HL-60 (cell line): ENCODE data around the gene XYLB.

Experiments used
- DNase-seq, 2 experiments: peaks; one replicate each; pipeline ENCODE4 v3.0.0-alpha.2; 2010 to 2020; ENCODE audit warnings: low read depth in 1 of 2, low spot score in 1 of 2
- H3K27ac ChIP-seq: fragments of 250-450 bp; sonication (Bioruptor Pico); replicated peaks from 2 replicates; pipeline ENCODE4 v1.5.1; 2020; ENCODE audit warnings: mild to moderate bottlenecking, moderate library complexity
- H3K27me3 ChIP-seq: fragments of 250-450 bp; sonication (Bioruptor Pico); 2 replicates; pipeline ENCODE4 v1.5.1; 2021; ENCODE audit warnings: mild to moderate bottlenecking, moderate library complexity; ENCODE audit not compliant: insufficient read depth, poor library complexity, severe bottlenecking
- H3K4me3 ChIP-seq: replicated peaks from 2 replicates; pipeline ENCODE4 v1.5.1; 2011; ENCODE audit warnings: mild to moderate bottlenecking, control low read depth, low read length; ENCODE audit not compliant: insufficient read depth
- GABPA ChIP-seq: IDR thresholded peaks from 2 replicates; pipeline ENCODE4 v1.6.1; 2012; ENCODE audit warnings: low read depth
- POLR2AphosphoS5 ChIP-seq: IDR thresholded peaks from 2 replicates; pipeline ENCODE4 v1.6.1; 2012; ENCODE audit warnings: low read depth
- SPI1 ChIP-seq: IDR thresholded peaks from 2 replicates; pipeline ENCODE4 v1.6.1; 2012; ENCODE audit warnings: low read depth, mild to moderate bottlenecking, borderline replicate concordance
- TF ChIP-seq, protein P1 (sequence below): IDR thresholded peaks from 2 replicates; pipeline ENCODE4 v1.6.1; 2012; ENCODE audit warnings: low read depth; ENCODE audit not compliant: insufficient replicate concordance
- TF ChIP-seq, protein P2 (sequence below): IDR thresholded peaks from one replicate; pipeline ENCODE4 v1.5.1; 2011; ENCODE audit warnings: low read length, control low read depth, inconsistent platforms; ENCODE audit not compliant: insufficient read depth

The XYLB gene

DNA sequence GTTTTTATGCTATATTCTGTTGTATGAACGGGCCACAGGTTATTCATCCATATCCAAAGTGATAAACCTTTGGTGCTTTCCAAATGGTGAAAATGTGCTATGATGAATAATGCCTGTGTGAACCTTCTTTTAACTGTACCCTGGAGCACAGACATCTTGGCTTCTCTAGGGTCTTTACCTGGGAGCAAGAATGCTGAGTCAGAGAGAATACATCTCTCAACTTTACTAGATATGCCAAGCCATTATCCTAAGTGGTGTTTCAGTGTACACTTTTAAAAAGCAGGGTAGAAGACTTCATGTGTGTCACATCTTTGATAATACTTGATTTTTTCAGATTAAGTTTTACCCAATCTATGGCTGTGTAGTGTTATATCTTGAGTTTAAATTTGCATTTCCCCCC, 23.5 kb upstream of the XYLB start:
- Histone ChIP-seq H3K4me3 (no peak overlapping the region), H3K27ac (no peak overlapping the region), H3K27me3 (no peaks in the 10 kb centered on the region)
- DNase-seq = no peak
- TF ChIP-seq, protein P1, sequence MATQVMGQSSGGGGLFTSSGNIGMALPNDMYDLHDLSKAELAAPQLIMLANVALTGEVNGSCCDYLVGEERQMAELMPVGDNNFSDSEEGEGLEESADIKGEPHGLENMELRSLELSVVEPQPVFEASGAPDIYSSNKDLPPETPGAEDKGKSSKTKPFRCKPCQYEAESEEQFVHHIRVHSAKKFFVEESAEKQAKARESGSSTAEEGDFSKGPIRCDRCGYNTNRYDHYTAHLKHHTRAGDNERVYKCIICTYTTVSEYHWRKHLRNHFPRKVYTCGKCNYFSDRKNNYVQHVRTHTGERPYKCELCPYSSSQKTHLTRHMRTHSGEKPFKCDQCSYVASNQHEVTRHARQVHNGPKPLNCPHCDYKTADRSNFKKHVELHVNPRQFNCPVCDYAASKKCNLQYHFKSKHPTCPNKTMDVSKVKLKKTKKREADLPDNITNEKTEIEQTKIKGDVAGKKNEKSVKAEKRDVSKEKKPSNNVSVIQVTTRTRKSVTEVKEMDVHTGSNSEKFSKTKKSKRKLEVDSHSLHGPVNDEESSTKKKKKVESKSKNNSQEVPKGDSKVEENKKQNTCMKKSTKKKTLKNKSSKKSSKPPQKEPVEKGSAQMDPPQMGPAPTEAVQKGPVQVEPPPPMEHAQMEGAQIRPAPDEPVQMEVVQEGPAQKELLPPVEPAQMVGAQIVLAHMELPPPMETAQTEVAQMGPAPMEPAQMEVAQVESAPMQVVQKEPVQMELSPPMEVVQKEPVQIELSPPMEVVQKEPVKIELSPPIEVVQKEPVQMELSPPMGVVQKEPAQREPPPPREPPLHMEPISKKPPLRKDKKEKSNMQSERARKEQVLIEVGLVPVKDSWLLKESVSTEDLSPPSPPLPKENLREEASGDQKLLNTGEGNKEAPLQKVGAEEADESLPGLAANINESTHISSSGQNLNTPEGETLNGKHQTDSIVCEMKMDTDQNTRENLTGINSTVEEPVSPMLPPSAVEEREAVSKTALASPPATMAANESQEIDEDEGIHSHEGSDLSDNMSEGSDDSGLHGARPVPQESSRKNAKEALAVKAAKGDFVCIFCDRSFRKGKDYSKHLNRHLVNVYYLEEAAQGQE = no peak
- TF ChIP-seq, protein P2, sequence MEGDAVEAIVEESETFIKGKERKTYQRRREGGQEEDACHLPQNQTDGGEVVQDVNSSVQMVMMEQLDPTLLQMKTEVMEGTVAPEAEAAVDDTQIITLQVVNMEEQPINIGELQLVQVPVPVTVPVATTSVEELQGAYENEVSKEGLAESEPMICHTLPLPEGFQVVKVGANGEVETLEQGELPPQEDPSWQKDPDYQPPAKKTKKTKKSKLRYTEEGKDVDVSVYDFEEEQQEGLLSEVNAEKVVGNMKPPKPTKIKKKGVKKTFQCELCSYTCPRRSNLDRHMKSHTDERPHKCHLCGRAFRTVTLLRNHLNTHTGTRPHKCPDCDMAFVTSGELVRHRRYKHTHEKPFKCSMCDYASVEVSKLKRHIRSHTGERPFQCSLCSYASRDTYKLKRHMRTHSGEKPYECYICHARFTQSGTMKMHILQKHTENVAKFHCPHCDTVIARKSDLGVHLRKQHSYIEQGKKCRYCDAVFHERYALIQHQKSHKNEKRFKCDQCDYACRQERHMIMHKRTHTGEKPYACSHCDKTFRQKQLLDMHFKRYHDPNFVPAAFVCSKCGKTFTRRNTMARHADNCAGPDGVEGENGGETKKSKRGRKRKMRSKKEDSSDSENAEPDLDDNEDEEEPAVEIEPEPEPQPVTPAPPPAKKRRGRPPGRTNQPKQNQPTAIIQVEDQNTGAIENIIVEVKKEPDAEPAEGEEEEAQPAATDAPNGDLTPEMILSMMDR = no peak
- TF ChIP-seq GABPA = no peak
- TF ChIP-seq POLR2AphosphoS5 = no peak
- no peak for TF ChIP-seq SPI1

DNA sequence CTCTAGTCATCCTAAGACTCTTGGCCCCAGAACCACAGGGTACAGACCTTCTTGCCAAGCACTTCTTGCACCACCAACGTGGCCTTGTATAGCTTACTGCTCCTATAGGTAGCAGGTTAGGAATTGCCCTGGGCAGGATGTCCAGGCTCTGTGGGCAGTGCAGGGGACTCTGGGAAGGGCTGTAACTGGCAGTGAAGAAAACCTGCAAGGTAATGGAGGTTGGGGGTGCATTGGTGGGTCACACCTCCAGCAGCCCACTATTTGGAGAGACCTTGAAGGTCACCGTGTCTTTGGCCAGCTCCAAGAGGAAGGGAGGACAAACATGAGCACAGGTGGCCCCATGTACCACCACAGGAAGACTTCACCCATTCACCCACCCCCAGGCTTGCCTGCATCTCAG, 21.3 kb upstream of the XYLB start:
- Histone ChIP-seq H3K4me3 (no peak overlapping the region), H3K27ac (no peak overlapping the region), H3K27me3 (no peaks in the 10 kb centered on the region)
- TF ChIP-seq POLR2AphosphoS5 = no peak
- TF ChIP-seq GABPA = no peak
- DNase-seq = no peak

DNA sequence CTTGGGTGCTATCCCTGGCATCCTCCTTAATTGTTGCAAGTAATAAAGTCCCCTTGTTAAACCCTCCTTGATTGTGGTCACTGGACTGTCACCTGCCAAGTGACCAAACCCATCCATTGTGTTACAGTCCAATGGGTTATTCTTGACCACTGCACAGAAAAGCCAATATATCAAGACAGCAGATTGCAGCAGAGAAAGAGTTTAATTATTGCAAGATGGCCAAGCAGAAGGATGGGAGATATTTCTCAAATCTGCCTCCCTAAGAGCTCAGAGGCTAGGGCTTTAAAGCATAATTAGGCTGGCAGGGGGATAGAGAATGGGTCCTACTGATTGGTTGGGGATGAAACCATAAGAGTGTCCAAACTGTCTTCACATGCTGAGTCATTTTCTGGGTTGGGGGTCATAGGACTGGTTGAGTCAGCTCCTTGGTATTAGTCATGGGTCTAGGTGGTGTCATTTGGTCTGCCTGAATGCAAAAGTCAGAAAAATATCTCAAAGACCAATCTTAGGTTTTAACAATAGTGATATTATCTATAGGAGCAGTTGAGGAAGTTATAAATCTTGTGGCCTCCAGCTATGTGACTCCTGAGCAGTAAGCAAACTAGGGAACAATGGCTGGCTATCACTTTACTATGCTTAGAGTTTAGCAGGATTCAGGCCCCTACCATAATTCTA, 19.1 kb upstream of the XYLB start:
- H3K4me3 ChIP-seq = no peak overlapping the region
- no peak for DNase-seq
- H3K27ac ChIP-seq = no peak overlapping the region
- H3K27me3 ChIP-seq = no peaks in the 10 kb centered on the region
- TF ChIP-seq SPI1 = no peak
- TF ChIP-seq, protein P1 = no peak
- no peak for TF ChIP-seq GABPA
- no peak for TF ChIP-seq POLR2AphosphoS5
- TF ChIP-seq, protein P2 = no peak

DNA sequence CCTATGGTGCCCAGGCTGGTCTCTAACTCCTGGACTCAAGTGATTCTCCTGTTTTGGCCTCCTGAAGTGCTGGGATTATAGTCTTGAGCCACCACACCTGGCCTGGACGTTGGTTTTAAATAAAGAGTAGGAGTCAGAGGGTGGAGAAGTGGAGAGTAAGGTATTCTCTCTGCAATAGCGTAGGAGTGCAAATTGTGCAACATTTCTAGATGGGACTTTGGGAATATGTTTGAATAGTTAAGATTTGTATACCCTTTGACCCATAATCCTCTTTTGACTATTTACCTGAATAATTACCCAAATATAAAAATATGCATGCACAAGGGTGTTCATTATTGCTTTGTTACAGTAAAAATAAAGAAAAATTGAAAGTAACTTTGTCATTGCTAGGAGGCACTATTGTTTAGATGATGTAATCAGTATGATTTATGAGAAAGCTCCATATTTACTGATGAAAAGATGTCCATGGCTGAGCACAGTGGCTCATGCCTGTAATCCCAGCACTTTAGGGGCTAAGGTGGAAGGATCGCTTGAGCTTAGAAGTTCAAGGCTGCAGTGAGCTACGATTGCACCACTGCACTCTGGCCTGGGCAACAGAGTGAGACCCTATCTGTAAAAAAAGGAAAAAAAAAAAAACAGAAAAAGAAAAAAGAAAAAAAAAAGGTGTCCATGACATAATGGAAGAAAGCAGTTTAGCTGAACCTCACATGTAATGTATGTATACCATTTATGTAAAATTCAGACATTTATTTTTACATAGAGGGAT, 15.1 kb upstream of the XYLB start:
- Histone ChIP-seq H3K27ac (no peak overlapping the region), H3K27me3 (no peaks in the 10 kb centered on the region), H3K4me3 (no peak overlapping the region)
- DNase-seq = no peak
- TF ChIP-seq POLR2AphosphoS5 (no peak), GABPA (no peak), SPI1 (no peak)
- TF ChIP-seq, protein P1 = no peak
- TF ChIP-seq, protein P2 = no peak
